ENCODE measurements around the gene UPK3BL1.
"Not testable (repeated sequence)": the region's sequence is repeated elsewhere in the genome, so short reads cannot be mapped to it uniquely, and the experiment has no call there.

Gene UPK3BL1

DNA sequence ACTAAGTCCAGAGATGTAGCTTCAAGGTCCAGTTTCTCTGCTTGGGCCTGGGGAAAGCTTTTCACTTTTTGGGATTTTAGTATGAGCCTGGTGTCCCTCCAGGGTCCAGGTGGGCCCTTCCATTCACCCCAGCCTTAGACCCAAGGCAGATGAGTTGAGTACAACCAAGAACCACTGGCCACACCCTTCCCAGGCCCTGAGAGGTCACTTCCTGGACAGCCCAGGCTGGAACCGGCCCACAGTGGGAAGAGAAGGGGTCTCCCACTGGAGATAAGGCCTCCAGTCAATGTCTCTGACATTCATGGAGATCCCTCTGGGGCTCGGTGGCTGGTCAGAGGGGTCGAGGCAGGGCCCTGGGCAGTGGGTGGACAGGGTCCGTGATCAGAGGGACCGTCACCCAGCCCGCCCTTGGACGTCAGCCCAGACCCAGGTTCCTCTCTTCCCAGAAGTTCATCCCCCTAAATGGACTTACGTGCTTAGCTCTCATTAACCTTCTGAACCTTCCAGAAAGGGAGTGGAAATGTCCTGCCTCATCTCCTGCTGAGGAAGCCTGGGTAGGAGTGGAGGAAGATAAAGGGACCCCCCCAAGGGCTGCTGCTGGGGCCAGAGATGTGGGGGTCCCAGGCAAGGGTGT, 15.2 kb downstream of the UPK3BL1 start:
- H3K9me3 ChIP-seq (ENCODE audit: control insufficient read depth, insufficient read depth, low read length); DNase-seq (ENCODE audit: low read depth, low spot score); H3K36me3 ChIP-seq (ENCODE audit: control insufficient read depth, insufficient read depth, low read length); H3K27ac ChIP-seq (ENCODE audit: low read length); H3K27me3 ChIP-seq (ENCODE audit: control insufficient read depth, insufficient read depth, low read length); H3K4me3 ChIP-seq (ENCODE audit: low read length); H3K4me1 ChIP-seq (ENCODE audit: control insufficient read depth, insufficient read depth, low read length): not testable (repeated sequence)
- no CpG with 5 or more reads among the region's 8 CpGs for WGBS (ENCODE audit: insufficient coverage, insufficient read length)

DNA sequence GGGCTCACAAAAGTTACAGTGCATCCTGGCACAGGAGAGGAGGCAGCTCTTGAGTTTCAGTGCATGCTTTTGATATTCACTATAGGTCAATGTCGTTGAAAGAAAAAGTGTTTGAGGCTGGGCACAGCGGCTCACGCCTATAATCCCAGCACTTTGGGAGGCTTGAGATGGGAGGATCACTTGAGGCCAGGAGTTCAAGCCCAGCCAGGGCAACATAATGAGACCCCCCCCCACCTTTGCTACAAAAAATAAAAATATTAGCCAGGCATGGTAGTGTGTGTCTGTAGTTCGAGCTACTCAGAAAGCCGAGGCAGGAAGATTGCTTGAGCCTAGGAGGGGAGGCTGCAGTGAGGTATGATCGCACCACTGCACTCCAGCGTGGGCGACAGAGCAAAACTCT, 24.5 kb downstream of the UPK3BL1 start:
- H3K4me1 ChIP-seq (ENCODE audit: control insufficient read depth, insufficient read depth, low read length); H3K4me3 ChIP-seq (ENCODE audit: low read length); H3K27ac ChIP-seq (ENCODE audit: low read length); DNase-seq (ENCODE audit: low read depth, low spot score); H3K36me3 ChIP-seq (ENCODE audit: control insufficient read depth, insufficient read depth, low read length); H3K9me3 ChIP-seq (ENCODE audit: control insufficient read depth, insufficient read depth, low read length); H3K27me3 ChIP-seq (ENCODE audit: control insufficient read depth, insufficient read depth, low read length): not testable (repeated sequence)
- no CpG with 5 or more reads among the region's 8 CpGs for WGBS (ENCODE audit: insufficient coverage, insufficient read length)

DNA sequence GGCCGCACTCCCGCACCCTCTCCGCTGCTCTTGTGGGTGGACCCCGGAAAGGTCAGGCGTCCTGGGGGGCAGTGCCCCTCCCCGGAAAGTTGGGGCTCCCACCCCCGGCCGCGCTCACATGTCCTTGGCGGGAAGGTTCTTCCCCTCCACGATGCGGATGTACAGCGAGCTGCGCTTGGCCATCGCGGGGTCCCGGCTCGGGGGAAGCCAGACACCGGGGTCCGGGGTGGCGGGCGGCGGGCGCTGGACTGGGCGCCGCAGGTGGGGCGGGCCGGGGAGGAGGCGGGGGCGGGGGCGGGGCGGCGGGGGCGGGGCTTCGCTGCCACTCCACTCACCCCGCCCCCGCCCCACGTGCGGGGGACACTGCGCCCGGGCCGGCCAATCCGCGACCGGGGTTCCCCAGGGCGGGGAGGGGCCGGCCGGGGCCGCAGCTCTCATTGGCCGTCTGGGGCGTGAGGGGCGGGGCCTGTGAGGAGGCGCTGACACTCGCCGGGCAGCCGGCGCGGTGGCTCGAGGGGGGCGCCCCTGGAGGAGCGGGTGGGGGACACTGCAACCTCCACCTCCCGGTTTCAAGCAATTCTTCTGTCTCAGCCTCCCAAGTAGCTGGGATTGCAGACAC, 26.0 kb downstream of the UPK3BL1 start, which contains the start of gene RASA4:
RASA4 (minus strand) TSS at position 250 of the 619 bp plus-strand sequence; CDS start at position 183, 67 bp downstream.
- WGBS (ENCODE audit: insufficient coverage, insufficient read length): no CpG with 5 or more reads among the region's 62 CpGs
- not testable (repeated sequence) for H3K9me3 ChIP-seq (ENCODE audit: control insufficient read depth, insufficient read depth, low read length); H3K4me1 ChIP-seq (ENCODE audit: control insufficient read depth, insufficient read depth, low read length); H3K27ac ChIP-seq (ENCODE audit: low read length); H3K27me3 ChIP-seq (ENCODE audit: control insufficient read depth, insufficient read depth, low read length); DNase-seq (ENCODE audit: low read depth, low spot score); H3K36me3 ChIP-seq (ENCODE audit: control insufficient read depth, insufficient read depth, low read length)
- H3K4me3 ChIP-seq (ENCODE audit: low read length): peak within 1 kb of the TSS; percentile 32; the same call in 1 of the 2 replicates

DNA sequence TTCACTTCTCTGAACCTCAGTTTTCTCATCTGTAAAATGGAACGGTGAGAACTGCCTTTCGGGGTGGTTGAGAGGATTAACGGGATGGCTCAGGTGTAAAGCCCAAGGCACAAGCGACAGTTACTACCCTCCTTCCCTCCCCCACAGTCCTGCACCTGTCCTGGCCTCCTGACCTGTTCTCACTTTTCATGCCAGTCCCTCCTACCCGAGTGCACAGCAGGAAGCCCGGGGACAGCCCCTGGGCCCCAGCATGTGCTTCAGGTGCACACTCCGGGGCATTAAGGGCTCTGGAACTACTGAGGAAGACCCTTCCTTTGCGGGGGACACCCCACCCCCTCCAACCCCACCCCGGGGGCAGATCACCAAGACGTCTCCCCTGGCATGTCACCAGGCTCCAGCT, 26.7 kb downstream of the UPK3BL1 start:
- WGBS (ENCODE audit: insufficient coverage, insufficient read length): no CpG with 5 or more reads among the region's 10 CpGs
- H3K27ac ChIP-seq (ENCODE audit: low read length); H3K36me3 ChIP-seq (ENCODE audit: control insufficient read depth, insufficient read depth, low read length); H3K4me1 ChIP-seq (ENCODE audit: control insufficient read depth, insufficient read depth, low read length); H3K9me3 ChIP-seq (ENCODE audit: control insufficient read depth, insufficient read depth, low read length); H3K4me3 ChIP-seq (ENCODE audit: low read length); DNase-seq (ENCODE audit: low read depth, low spot score); H3K27me3 ChIP-seq (ENCODE audit: control insufficient read depth, insufficient read depth, low read length): not testable (repeated sequence)

DNA sequence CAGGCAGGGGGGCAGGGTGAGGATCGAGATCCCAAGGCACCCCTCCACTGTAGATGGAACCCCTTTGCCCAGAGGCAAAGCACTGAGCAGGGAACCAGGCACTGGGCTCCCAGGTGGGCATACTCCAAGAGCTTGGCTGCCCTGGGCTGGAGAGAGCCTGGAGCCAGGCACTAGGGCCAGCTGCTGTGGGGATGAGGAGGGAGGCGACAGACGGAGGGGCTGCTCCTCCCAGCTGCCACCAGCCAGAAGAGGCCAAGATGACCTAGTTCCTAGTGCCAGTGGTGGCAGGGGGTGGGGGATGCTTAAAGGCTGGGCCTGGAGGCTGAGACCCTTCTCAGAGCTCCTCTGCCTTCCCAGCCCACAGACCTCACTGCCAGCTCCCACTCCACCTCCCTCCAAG, 27.7 kb downstream of the UPK3BL1 start:
- WGBS (ENCODE audit: insufficient coverage, insufficient read length): no CpG with 5 or more reads among the region's 3 CpGs
- not testable (repeated sequence) for H3K27ac ChIP-seq (ENCODE audit: low read length); H3K9me3 ChIP-seq (ENCODE audit: control insufficient read depth, insufficient read depth, low read length); H3K4me1 ChIP-seq (ENCODE audit: control insufficient read depth, insufficient read depth, low read length); H3K27me3 ChIP-seq (ENCODE audit: control insufficient read depth, insufficient read depth, low read length); H3K4me3 ChIP-seq (ENCODE audit: low read length); H3K36me3 ChIP-seq (ENCODE audit: control insufficient read depth, insufficient read depth, low read length); DNase-seq (ENCODE audit: low read depth, low spot score)

DNA sequence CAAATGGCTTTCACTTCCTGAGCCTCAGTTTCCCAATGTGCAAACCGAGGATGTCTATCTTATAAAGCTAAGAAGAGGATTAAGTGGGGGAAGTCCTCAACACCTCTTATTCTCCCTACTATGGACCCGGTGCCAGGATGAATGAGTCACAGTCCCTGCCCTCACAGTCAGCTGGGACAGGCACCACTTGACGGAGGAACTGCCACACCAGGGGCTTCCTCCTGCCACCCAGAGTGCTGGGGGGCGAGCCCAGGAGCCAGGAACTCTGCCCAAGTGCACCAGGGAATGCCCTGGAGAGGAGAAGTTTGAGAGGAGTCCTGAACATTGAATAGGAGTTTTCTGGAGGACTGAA, 28.3 kb downstream of the UPK3BL1 start:
- H3K4me1 ChIP-seq (ENCODE audit: control insufficient read depth, insufficient read depth, low read length); H3K9me3 ChIP-seq (ENCODE audit: control insufficient read depth, insufficient read depth, low read length); H3K27me3 ChIP-seq (ENCODE audit: control insufficient read depth, insufficient read depth, low read length); H3K27ac ChIP-seq (ENCODE audit: low read length); H3K4me3 ChIP-seq (ENCODE audit: low read length); DNase-seq (ENCODE audit: low read depth, low spot score); H3K36me3 ChIP-seq (ENCODE audit: control insufficient read depth, insufficient read depth, low read length): not testable (repeated sequence)
- WGBS (ENCODE audit: insufficient coverage, insufficient read length): no CpG with 5 or more reads among the region's 4 CpGs

DNA sequence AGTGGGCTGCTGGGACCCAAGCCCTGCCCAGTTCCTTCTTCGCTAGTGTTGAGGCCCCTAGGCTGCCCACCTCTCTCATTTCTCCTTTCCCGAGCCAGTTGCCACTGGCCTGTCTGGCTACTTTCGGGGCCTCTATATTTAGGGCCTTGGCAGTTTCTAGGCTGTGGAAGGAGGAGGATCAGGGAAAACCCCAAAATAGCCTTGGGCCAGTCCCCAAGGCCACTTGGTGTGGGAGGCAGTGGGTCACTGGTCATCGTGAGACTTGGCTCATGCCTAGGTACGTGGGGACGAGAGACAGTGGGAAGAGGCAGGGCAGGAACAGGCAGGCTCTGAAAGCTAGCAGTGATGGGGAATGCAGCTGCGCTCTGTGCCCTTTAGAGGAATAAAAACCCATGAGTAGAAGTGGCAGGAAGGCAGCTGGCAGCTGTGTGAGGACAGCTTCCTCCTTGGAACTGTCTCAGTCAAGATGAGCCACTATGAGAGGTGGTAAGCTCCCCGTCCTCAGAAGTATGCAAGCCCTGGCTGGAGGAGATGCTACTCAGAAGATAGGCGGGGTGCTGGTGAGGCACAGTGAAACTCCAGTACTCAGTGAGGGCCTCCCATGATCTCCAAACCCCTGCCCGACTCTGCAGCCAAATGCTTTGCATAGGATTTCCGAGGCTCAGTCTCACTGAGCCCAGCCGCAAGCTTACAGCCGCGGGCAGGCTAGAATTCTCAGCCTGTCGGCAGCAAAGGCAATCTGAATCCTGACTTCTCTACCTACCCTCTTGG, 28.8 kb downstream of the UPK3BL1 start:
- not testable (repeated sequence) for H3K36me3 ChIP-seq (ENCODE audit: control insufficient read depth, insufficient read depth, low read length); H3K9me3 ChIP-seq (ENCODE audit: control insufficient read depth, insufficient read depth, low read length); H3K4me1 ChIP-seq (ENCODE audit: control insufficient read depth, insufficient read depth, low read length); DNase-seq (ENCODE audit: low read depth, low spot score); H3K27me3 ChIP-seq (ENCODE audit: control insufficient read depth, insufficient read depth, low read length); H3K27ac ChIP-seq (ENCODE audit: low read length); H3K4me3 ChIP-seq (ENCODE audit: low read length)
- no CpG with 5 or more reads among the region's 15 CpGs for WGBS (ENCODE audit: insufficient coverage, insufficient read length)

DNA sequence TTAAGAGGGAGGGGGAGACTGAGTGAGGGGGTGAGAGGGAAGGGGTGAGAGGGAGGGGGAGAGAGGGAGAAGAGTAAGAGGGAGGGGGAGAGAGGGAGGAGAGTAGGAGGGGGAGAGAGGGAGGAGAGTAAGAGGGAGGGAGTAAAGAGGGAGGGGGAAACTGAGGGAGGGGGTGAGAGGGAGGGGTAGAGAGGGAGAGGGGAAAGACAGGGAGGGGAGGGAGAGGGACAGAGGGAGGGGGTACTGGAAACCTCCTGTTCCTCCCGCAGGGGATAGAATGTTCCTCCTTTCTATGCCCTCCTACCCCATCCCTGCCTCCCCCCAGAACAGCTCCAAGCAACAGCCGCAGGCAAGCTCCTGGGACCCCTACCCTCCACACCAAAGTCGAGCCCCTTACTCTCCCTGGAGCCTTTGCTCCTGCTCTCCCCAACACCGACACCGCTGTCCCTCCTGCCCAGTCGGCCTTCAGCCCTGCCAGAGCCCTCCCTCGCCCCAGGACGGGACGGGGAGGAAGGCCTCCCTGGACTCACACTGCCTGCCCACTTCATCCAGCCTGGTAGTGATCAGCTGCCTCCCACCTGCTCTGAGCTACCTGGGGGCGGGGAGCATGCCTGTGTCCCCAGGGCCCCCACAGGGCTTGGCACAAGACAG, 30.8 kb downstream of the UPK3BL1 start:
- not testable (repeated sequence) for H3K36me3 ChIP-seq (ENCODE audit: control insufficient read depth, insufficient read depth, low read length); H3K27ac ChIP-seq (ENCODE audit: low read length); H3K4me1 ChIP-seq (ENCODE audit: control insufficient read depth, insufficient read depth, low read length); H3K4me3 ChIP-seq (ENCODE audit: low read length); H3K27me3 ChIP-seq (ENCODE audit: control insufficient read depth, insufficient read depth, low read length); DNase-seq (ENCODE audit: low read depth, low spot score); H3K9me3 ChIP-seq (ENCODE audit: control insufficient read depth, insufficient read depth, low read length)
- no CpG with 5 or more reads among the region's 10 CpGs for WGBS (ENCODE audit: insufficient coverage, insufficient read length)

DNA sequence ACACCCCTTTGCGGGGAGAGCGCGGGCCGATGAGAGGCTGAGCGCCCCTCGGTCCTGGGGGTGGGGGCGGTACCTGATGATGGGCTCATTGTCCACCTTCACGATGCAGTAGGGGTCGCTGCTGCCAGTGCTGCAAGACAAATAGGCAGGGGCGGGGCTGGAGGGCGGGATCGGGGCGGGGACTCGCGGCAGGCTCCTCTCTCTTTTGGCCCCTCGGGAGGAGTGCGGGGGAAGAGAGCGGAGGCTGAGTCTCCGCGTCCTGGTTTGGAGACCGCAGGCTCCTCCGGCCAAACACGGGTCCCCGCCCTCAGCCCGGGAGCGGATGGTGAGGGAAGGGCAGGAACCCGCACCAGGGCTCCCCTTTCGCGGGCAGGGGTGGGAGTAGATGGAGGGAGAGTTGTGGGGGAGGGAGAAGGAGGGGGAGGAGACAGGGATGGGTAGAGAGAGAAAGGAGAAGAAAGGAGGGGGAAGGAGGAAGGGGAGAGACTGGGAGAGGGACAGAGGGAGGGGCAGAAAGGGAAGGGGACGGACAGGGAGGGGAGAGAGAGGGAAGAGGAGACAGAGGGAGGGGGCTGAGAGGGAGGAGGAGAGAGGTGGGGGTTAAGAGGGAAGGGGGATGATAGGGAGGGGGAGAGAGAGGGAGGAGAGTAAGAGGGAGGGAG, 31.4 kb downstream of the UPK3BL1 start:
- no CpG with 5 or more reads among the region's 30 CpGs for WGBS (ENCODE audit: insufficient coverage, insufficient read length)
- not testable (repeated sequence) for H3K4me1 ChIP-seq (ENCODE audit: control insufficient read depth, insufficient read depth, low read length); H3K27me3 ChIP-seq (ENCODE audit: control insufficient read depth, insufficient read depth, low read length); H3K27ac ChIP-seq (ENCODE audit: low read length); H3K9me3 ChIP-seq (ENCODE audit: control insufficient read depth, insufficient read depth, low read length); H3K4me3 ChIP-seq (ENCODE audit: low read length); H3K36me3 ChIP-seq (ENCODE audit: control insufficient read depth, insufficient read depth, low read length); DNase-seq (ENCODE audit: low read depth, low spot score)

DNA sequence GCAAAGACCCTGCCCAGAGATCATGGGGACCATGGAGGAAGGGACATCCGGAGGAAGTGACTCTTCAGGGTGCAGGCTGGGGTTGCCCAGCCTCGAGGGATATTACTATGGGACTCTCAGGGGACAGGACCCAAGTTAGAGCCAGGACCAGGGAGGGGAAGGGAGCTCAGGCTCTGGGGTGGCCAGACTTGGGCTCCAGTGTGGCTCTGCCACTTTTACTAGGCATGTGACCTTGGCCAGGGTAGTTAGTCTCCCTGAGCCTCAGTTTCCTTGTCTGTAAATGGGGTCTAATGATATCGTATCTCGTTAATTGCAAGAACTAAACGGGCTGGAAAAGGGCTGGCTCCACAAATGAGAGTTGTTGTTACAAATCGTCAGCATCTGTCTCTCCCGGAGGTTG, 32.1 kb downstream of the UPK3BL1 start:
- H3K27ac ChIP-seq (ENCODE audit: low read length); H3K4me3 ChIP-seq (ENCODE audit: low read length); H3K9me3 ChIP-seq (ENCODE audit: control insufficient read depth, insufficient read depth, low read length); H3K4me1 ChIP-seq (ENCODE audit: control insufficient read depth, insufficient read depth, low read length); H3K36me3 ChIP-seq (ENCODE audit: control insufficient read depth, insufficient read depth, low read length); H3K27me3 ChIP-seq (ENCODE audit: control insufficient read depth, insufficient read depth, low read length); DNase-seq (ENCODE audit: low read depth, low spot score): not testable (repeated sequence)
- no CpG with 5 or more reads among the region's 7 CpGs for WGBS (ENCODE audit: insufficient coverage, insufficient read length)

Measured in iPS DF 6.9 (cell line).